Mesendoderm (in vitro differentiated cells): ENCODE data around the gene NUMBL.
A peak's percentile ranks its signal among the peaks of the same experiment; 100 is the strongest.

Experiments
- DNase-seq: peaks from one replicate; pipeline ENCODE4 v3.0.0; 2013
- H2AK5ac ChIP-seq: 2 replicates; pipeline ENCODE4 v1.6.1; 2013; ENCODE audit warnings: low read length, inconsistent platforms
- H2BK120ac ChIP-seq: 2 replicates; pipeline ENCODE4 v1.6.1; 2013; ENCODE audit warnings: low read depth, mild to moderate bottlenecking, low read length, moderate library complexity, mixed read lengths
- H2BK15ac ChIP-seq: replicated peaks from 2 replicates; pipeline ENCODE4 v1.6.1; 2013; ENCODE audit warnings: low read depth, mild to moderate bottlenecking, moderate library complexity
- H2BK5ac ChIP-seq: 2 replicates; pipeline ENCODE4 v1.6.1; 2013; ENCODE audit warnings: low read length, inconsistent platforms
- H3K18ac ChIP-seq: 2 replicates; pipeline ENCODE4 v1.6.1; 2013; ENCODE audit warnings: mild to moderate bottlenecking, low read length, mixed read lengths
- H3K23ac ChIP-seq: one replicate; pipeline ENCODE4 v1.6.1; 2013; ENCODE audit warnings: low read length
- H3K27ac ChIP-seq: 2 replicates; pipeline ENCODE4 v1.5.1; 2013; ENCODE audit warnings: low read depth, mild to moderate bottlenecking, inconsistent platforms, low read length, moderate library complexity
- H3K27me3 ChIP-seq: 2 replicates; pipeline ENCODE4 v1.6.1; 2013; ENCODE audit warnings: low read length, control low read depth, mild to moderate bottlenecking, inconsistent platforms; ENCODE audit not compliant: insufficient read depth, poor library complexity
- H3K36me3 ChIP-seq: 2 replicates; pipeline ENCODE4 v1.6.1; 2013; ENCODE audit warnings: low read length, inconsistent platforms; ENCODE audit not compliant: control insufficient read depth, insufficient read depth
- H3K4ac ChIP-seq: one replicate; pipeline ENCODE4 v1.6.1; 2013; ENCODE audit warnings: low read depth, mild to moderate bottlenecking, low read length, moderate library complexity
- H3K4me1 ChIP-seq: 2 replicates; pipeline ENCODE4 v1.6.1; 2013; ENCODE audit warnings: low read depth, low read length, inconsistent platforms; ENCODE audit not compliant: control insufficient read depth
- H3K4me2 ChIP-seq: 2 replicates; pipeline ENCODE4 v1.6.1; 2013; ENCODE audit warnings: low read length
- H3K4me3 ChIP-seq: 2 replicates; pipeline ENCODE4 v1.5.1; 2013; ENCODE audit warnings: mild to moderate bottlenecking, low read length
- H3K56ac ChIP-seq: one replicate; pipeline ENCODE4 v1.6.1; 2013; ENCODE audit warnings: low read length
- H3K79me1 ChIP-seq: 2 replicates; pipeline ENCODE4 v1.6.1; 2013; ENCODE audit warnings: low read length, inconsistent platforms
- H3K79me2 ChIP-seq: 2 replicates; pipeline ENCODE4 v1.6.1; 2013; ENCODE audit warnings: mild to moderate bottlenecking, low read length; ENCODE audit not compliant: control insufficient read depth, insufficient read depth
- H3K9ac ChIP-seq: 2 replicates; pipeline ENCODE4 v1.6.1; 2013; ENCODE audit warnings: low read length, inconsistent platforms
- H4K5ac ChIP-seq: one replicate; pipeline ENCODE4 v1.6.1; 2013; ENCODE audit warnings: low read length
- H4K8ac ChIP-seq: one replicate; pipeline ENCODE4 v1.6.1; 2013; ENCODE audit warnings: low read depth, mild to moderate bottlenecking, control low read depth, low read length, moderate library complexity
- WGBS: extraction: QIAGEN DNeasy Blood & Tissue Kit; methylation state at CpG from one replicate; pipeline ENCODE4 v1.1.7; 2013; ENCODE audit warnings: low lambda C conversion rate, missing lambda C conversion rate; ENCODE audit not compliant: insufficient coverage; ENCODE audit errors: extremely low coverage; 5-methylcytosine and 5-hydroxymethylcytosine counted together

The NUMBL gene

DNA sequence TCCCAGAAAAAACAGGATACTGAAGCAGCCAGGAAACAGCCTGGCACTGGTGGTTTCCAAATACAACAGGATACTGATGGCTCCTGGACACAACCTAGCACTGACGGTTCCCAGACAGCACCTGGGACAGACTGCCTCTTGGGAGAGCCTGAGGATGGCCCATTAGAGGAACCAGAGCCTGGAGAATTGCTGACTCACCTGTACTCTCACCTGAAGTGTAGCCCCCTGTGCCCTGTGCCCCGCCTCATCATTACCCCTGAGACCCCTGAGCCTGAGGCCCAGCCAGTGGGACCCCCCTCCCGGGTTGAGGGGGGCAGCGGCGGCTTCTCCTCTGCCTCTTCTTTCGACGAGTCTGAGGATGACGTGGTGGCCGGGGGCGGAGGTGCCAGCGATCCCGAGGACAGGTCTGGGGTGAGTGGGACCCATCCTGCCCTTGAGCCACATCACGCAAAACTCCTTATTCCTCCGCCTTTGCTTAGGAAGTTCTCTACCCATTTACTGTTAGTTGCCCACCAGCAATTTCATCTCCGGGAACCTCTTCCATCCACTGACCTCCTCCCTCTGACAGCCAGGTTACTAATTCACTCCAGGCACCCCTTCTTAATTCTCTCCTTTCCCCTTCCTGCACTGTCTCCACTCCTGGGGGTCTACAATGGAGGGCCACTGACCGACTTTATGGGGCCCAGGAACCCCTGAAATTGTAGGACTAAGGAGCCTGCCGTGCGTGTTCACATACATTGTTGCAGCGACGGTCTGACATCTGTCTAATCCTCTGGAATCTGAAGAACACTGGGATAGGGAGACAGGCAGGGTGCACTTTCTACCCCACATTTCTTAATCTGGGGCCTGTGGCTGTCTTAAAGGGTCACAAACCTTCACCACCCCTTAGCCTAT is 27.7 kb upstream of the NUMBL start:
- Histone ChIP-seq H2BK15ac (no peak overlapping the region), H3K56ac (peak overlapping the region; percentile 96), H2BK5ac (no peak overlapping the region), H3K79me2 (peaks cover 20% of the 10 kb centered on the region), H3K79me1 (peaks cover 12% of the 10 kb centered on the region), H3K4me1 (peaks cover 6% of the 10 kb centered on the region), H3K18ac (peak overlapping the region; percentile 77), H3K4me2 (peak overlapping the region; percentile 44), H3K4ac (peak overlapping the region; percentile 1), H2BK120ac (no peak overlapping the region), H3K23ac (no peak overlapping the region), H2AK5ac (no peak overlapping the region), H4K8ac (no peak overlapping the region), H3K9ac (peak overlapping the region; percentile 80), H3K27me3 (no peaks in the 10 kb centered on the region), H4K5ac (no peak overlapping the region), H3K4me3 (peak overlapping the region; percentile 43), H3K27ac (peak overlapping the region; percentile 38), H3K36me3 (no peaks in the 10 kb centered on the region)
- peak; percentile 61 for DNase-seq
- no CpG with 5 or more reads among the region's 20 CpGs for WGBS

DNA sequence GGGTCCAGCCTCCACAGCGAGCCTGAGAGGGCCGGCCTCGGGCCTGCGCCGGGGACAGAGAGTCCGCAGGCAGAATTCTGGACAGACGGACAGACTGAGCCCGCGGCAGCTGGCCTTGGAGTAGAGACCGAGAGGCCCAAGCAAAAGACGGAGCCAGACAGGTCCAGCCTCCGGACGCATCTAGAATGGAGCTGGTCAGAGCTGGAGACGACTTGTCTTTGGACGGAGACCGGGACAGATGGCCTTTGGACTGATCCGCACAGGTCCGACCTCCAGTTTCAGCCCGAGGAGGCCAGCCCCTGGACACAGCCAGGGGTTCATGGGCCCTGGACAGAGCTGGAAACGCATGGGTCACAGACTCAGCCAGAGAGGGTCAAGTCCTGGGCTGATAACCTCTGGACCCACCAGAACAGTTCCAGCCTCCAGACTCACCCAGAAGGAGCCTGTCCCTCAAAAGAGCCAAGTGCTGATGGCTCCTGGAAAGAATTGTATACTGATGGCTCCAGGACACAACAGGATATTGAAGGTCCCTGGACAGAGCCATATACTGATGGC is 27.0 kb upstream of the NUMBL start:
- Histone ChIP-seq H3K9ac (peak overlapping the region; percentile 80), H2BK120ac (no peak overlapping the region), H3K4ac (peak overlapping the region; percentile 83), H3K56ac (peak overlapping the region; percentile 96), H3K27ac (peak overlapping the region; percentile 10), H2BK15ac (no peak overlapping the region), H3K23ac (no peak overlapping the region), H3K79me2 (peaks cover 19% of the 10 kb centered on the region), H4K5ac (no peak overlapping the region), H3K18ac (peak overlapping the region; percentile 77), H3K4me3 (peak overlapping the region; percentile 43), H3K27me3 (no peaks in the 10 kb centered on the region), H2BK5ac (no peak overlapping the region), H3K4me1 (peaks cover 6% of the 10 kb centered on the region), H3K4me2 (peak overlapping the region; percentile 44), H3K36me3 (no peaks in the 10 kb centered on the region), H4K8ac (no peak overlapping the region), H2AK5ac (no peak overlapping the region), H3K79me1 (peaks cover 11% of the 10 kb centered on the region)
- no peak for DNase-seq
- WGBS = no CpG with 5 or more reads among the region's 20 CpGs

DNA sequence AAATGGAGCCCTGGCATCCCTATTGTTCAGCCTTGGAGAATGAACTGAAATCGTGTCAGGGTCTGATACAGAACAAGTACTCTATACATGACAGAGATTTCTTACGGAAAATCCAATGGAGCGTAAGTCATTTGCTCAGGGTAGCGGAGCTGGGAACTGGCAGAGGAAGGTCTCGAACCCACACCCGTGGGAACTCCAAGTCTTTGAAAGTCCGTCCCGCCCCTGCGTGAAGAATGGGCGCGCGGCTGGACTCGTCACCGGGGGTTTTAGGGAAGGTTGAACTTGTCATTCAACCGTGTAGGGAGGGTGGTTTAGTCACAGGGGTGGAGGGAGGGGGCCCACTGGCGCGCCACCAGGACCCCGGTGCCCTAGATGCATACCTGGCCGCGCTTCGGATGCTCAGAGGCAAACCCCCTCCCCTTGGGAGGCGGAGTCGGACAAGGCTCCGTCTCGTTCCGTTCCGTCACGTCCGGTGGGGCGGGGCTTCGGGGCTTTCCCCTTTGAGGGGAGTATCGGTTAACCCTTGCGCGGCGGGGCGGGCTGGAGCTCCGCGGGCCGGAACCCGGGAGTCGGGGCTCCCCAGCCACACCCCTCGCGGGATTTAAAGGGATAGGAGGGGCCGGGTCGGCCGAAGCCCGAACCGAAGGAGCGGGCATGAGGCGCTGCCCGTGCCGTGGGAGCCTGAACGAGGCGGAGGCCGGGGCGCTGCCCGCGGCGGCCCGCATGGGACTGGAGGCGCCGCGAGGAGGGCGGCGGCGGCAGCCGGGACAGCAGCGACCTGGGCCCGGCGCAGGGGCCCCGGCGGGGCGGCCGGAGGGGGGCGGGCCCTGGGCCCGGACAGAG is 26.3 kb upstream of the NUMBL start, which contains the start of the genes COQ8B and ITPKC:
Gene COQ8B (minus strand): TSS at position 405 of the 843 bp plus-strand sequence. CDS start 2,254 bp downstream, outside the sequence.
Gene ITPKC (plus strand): TSS at position 631 of the 843 bp plus-strand sequence. CDS start 24 bp downstream, at position 655.
- H2AK5ac ChIP-seq = peak within 1 kb of the TSS; percentile 4
- peak within 1 kb of the TSS; percentile 96 for H3K56ac ChIP-seq
- H3K27ac ChIP-seq = peak within 1 kb of the TSS; percentile 71
- peaks cover 6% of the 10 kb centered on the region for H3K4me1 ChIP-seq
- peaks cover 17% of the 10 kb centered on the region for H3K79me2 ChIP-seq
- peak within 1 kb of the TSS; percentile 89 for H3K4me3 ChIP-seq
- no peak within 1 kb of the TSS for H4K5ac ChIP-seq
- peak within 1 kb of the TSS; percentile 29 for H3K23ac ChIP-seq
- DNase-seq = peak; percentile 99
- no CpG with 5 or more reads among the region's 76 CpGs for WGBS
- peak within 1 kb of the TSS; percentile 77 for H3K18ac ChIP-seq
- no peak within 1 kb of the TSS for H2BK120ac ChIP-seq
- peaks cover 10% of the 10 kb centered on the region for H3K79me1 ChIP-seq
- peak within 1 kb of the TSS; percentile 79 for H3K4me2 ChIP-seq
- peak within 1 kb of the TSS; percentile 83 for H3K4ac ChIP-seq
- H2BK5ac ChIP-seq = peak within 1 kb of the TSS; percentile 50
- no peak within 1 kb of the TSS for H2BK15ac ChIP-seq
- H3K36me3 ChIP-seq = no peaks in the 10 kb centered on the region
- peak within 1 kb of the TSS; percentile 87 for H3K9ac ChIP-seq
- H4K8ac ChIP-seq = peak within 1 kb of the TSS; percentile 29
- no peaks in the 10 kb centered on the region for H3K27me3 ChIP-seq

DNA sequence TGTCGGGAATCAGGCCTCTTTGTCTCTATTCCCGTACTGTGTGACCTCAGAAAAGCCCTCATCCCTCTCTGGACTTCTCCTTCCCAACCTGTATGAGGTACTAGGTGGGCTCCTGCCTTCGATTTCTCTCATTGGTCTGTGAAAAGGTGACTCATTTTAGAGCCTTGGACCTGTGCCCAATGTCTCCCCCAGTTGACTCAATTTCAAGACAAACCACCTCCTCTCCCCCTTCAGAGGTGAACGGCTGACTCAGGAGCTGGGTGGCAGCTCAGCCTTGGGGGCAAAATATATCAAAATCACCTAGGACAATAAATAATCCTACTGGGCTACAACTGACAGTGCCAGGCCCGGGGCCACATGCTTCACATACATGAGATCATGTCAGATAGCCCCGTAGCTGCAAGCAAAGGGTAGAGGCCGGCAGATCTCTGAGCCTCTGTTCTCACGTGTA is 25.6 kb upstream of the NUMBL start:
- Histone ChIP-seq H2AK5ac (peak overlapping the region; percentile 4), H2BK5ac (no peak overlapping the region), H3K9ac (peak overlapping the region; percentile 87), H3K4me3 (peak overlapping the region; percentile 89), H3K4me1 (peaks cover 6% of the 10 kb centered on the region), H3K23ac (peak overlapping the region; percentile 29), H3K18ac (peak overlapping the region; percentile 20), H3K27me3 (no peaks in the 10 kb centered on the region), H3K56ac (peak overlapping the region; percentile 94), H4K5ac (no peak overlapping the region), H3K4ac (no peak overlapping the region), H3K36me3 (no peaks in the 10 kb centered on the region), H3K27ac (peak overlapping the region; percentile 71), H3K79me1 (peaks cover 10% of the 10 kb centered on the region), H3K4me2 (peak overlapping the region; percentile 79), H4K8ac (no peak overlapping the region), H2BK15ac (no peak overlapping the region), H3K79me2 (peaks cover 17% of the 10 kb centered on the region), H2BK120ac (no peak overlapping the region)
- DNase-seq = no peak
- no CpG with 5 or more reads among the region's 8 CpGs for WGBS

DNA sequence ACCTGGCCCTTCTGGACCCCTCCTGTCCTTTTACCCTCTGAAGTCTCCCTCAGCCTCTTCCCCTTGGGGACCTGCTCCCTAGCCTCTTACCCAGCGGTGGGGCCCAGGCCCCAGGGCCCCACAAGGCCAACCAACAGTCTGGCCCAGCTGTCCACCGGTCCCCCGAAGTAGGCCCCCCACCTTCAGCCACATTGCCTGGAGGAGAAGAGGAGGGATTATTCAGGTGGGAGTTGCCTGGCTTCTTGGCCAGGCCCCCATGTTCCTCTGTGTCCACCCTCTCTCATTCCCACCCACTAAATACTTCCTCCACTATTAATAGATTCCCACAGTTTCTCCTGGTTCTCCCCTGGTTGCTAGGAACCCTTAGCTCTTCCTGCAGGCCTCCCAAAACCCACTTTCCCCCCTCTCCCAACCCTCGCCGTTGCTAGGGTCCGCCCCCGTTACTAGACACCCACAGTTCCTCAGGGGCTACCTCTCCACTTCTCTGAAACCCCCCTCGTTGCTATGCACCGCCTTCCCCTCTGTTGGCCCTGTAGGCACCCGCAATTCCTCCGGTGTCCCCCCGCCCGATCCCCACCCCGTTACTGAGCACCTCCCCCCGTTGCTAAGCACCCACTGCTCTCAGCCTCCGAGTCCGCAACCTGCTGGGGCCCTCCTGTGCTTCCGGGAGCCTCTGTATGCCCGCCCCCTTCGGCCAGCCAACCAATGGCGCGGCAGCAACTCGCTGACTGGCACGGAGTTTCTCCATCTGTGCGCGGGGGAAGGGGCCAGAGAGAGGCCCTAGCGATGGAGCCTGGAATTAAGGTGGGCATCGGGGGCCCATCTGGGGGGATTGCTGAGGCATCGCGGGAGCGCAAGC is 24.2 kb upstream of the NUMBL start:
- no CpG with 5 or more reads among the region's 31 CpGs for WGBS

More for the DNA sequence above, 24.2 kb upstream of the NUMBL start:
- no peak overlapping the region for H2BK15ac ChIP-seq
- H3K27ac ChIP-seq = peak overlapping the region; percentile 29
- no peaks in the 10 kb centered on the region for H3K27me3 ChIP-seq
- no peak overlapping the region for H2AK5ac ChIP-seq
- DNase-seq = peak; percentile 93
- peaks cover 2% of the 10 kb centered on the region for H3K36me3 ChIP-seq
- H3K4ac ChIP-seq = no peak overlapping the region
- H2BK5ac ChIP-seq = no peak overlapping the region
- H4K8ac ChIP-seq = peak overlapping the region; percentile 90
- peaks cover 6% of the 10 kb centered on the region for H3K4me1 ChIP-seq
- H4K5ac ChIP-seq = no peak overlapping the region
- H3K4me3 ChIP-seq = peak overlapping the region; percentile 38
- peaks cover 5% of the 10 kb centered on the region for H3K79me1 ChIP-seq
- peak overlapping the region; percentile 87 for H3K9ac ChIP-seq
- no peak overlapping the region for H2BK120ac ChIP-seq
- no peak overlapping the region for H3K18ac ChIP-seq
- peak overlapping the region; percentile 94 for H3K56ac ChIP-seq
- peak overlapping the region; percentile 79 for H3K4me2 ChIP-seq
- peaks cover 13% of the 10 kb centered on the region for H3K79me2 ChIP-seq
- no peak overlapping the region for H3K23ac ChIP-seq
